K562 (cell line): ENCODE data around the gene SART3. TPM values are rescaled to one million over a fixed set of nuclear protein-coding genes. Genes with fewer than 3 reads are reported as not detected.

Experiments
- ELK1 ChIP-seq: sonication (generic); formaldehyde crosslinking; IDR thresholded peaks from 2 replicates; pipeline ENCODE4 v1.8.1; 2022; ENCODE audit warnings: missing genetic modification reagents
- LEF1 ChIP-seq: fragments of 450-650 bp; IDR thresholded peaks from 2 replicates; pipeline ENCODE4 v1.6.1; 2016; ENCODE audit warnings: mild to moderate bottlenecking
- MEF2A ChIP-seq: IDR thresholded peaks from 2 replicates; pipeline ENCODE4 v1.6.1; 2011; ENCODE audit warnings: low read depth, mild to moderate bottlenecking, low read length, moderate library complexity; ENCODE audit not compliant: control insufficient read depth
- MEF2D ChIP-seq: conservative IDR thresholded peaks from 2 replicates; pipeline ENCODE4 v1.6.1; 2016; ENCODE audit warnings: low read depth, missing genetic modification characterization, missing compliant biosample characterization
- NCOA2 ChIP-seq, 2 experiments: fragments of 450-650 bp; IDR thresholded peaks; 2 replicates each; pipeline ENCODE4 v1.6.1; 2018; ENCODE audit warnings: mild to moderate bottlenecking in 2 of 2, moderate library complexity in 1 of 2; ENCODE audit not compliant: partially characterized antibody in 2 of 2
- POLR3A ChIP-seq: IDR thresholded peaks from 2 replicates; pipeline ENCODE4 v1.6.1; 2011; ENCODE audit warnings: borderline replicate concordance, mild to moderate bottlenecking, moderate library complexity; ENCODE audit not compliant: insufficient read length, insufficient read depth; ENCODE audit errors: extremely low read depth
- SAP30 ChIP-seq: fragments of 200-600 bp; sonication (generic); IDR thresholded peaks from 2 replicates; pipeline ENCODE4 v1.6.1; 2012; ENCODE audit warnings: borderline replicate concordance, low read depth, mild to moderate bottlenecking, moderate library complexity, low read length, control low read depth, inconsistent platforms; ENCODE audit not compliant: insufficient read depth, poor library complexity, severe bottlenecking
- SREBF1 ChIP-seq: fragments of 150-350 bp; IDR thresholded peaks from 2 replicates; pipeline ENCODE4 v1.6.1; 2014; ENCODE audit warnings: antibody characterized with exemption, low read depth, low read length, borderline replicate concordance
- ZNF280B ChIP-seq: fragments of 250-450 bp; sonication (Bioruptor Pico); IDR thresholded peaks from 2 replicates; pipeline ENCODE4 v1.5.1; 2021; ENCODE audit warnings: mild to moderate bottlenecking
- ZNF318 ChIP-seq, 2 experiments: fragments of 450-650 bp; IDR thresholded peaks; 2 replicates each; pipeline ENCODE4 v1.6.1; 2016; ENCODE audit warnings: mild to moderate bottlenecking in 2 of 2, borderline replicate concordance in 1 of 2, low read depth in 1 of 2, moderate library complexity in 1 of 2
- ZNF518B ChIP-seq: fragments of 250-450 bp; sonication (Bioruptor Pico); IDR thresholded peaks from 2 replicates; pipeline ENCODE4 v1.5.0; 2021; ENCODE audit warnings: mild to moderate bottlenecking, moderate library complexity
- polyA plus RNA-seq, 8 experiments: library from polyadenylated mRNA; depleted of rRNA in 4 of 8; stranded (reverse) in 5 of 8; unstranded in 3 of 8; fragments of >200 nt; fragmentation: Nextera tagmentation in 2 of 8; fragmentation: Illumina TruSeq in 1 of 8; extraction: Ambion mirVana in 2 of 8; extraction: Trizol in 1 of 8; gene quantifications; 2 replicates each; pipeline versions ENCODE4 v1.2.1 to v1.2.3, GENCODE V29; 2011 to 2014; ENCODE audit warnings: inconsistent platforms in 1 of 8, missing spikeins in 1 of 8
- total RNA-seq, 7 experiments: library from RNA; depleted of rRNA in 6 of 7; stranded (reverse); fragments of >200 nt in 6 of 7; fragmentation: Illumina TruSeq in 2 of 7; extraction: Trizol in 2 of 7; gene quantifications; 2 replicates each; pipeline versions ENCODE4 v1.2.1 to v1.2.3, GENCODE V29; 2011 to 2021; ENCODE audit warnings: low replicate concordance in 1 of 7

SART3 gene
- total and polyA plus RNA-seq, 9 of the 15 experiments (the other 6 are each of a cell fraction or from before 2014, with no cell fraction given) = 8.9 to 167 (median 56.7) TPM

GRCh38 chr12:108561852-108562347 lies 927 bp upstream of the SART3 start (continued):
- TF ChIP-seq ZNF318 (IDR thresholded peaks at IDR 0.05; ENCODE audit: borderline replicate concordance in 1 of 2, low read depth in 1 of 2) (no peak), ZNF518B (CRISPR knock-in tag) (no peak), MEF2D (tag) (no peak), ELK1 (no peak), LEF1 (no peak), ZNF280B (CRISPR knock-in tag) (no peak), POLR3A (no peak), NCOA2 (IDR thresholded peaks at IDR 0.05; ENCODE audit: partially characterized antibody in 2 of 2) (no peak), SREBF1 (no peak), MEF2A (no peak), SAP30 (peak; percentile 85)
